Mucosa of descending colon (tissue), 3 donors: ENCODE measurements around the gene CPA5. TPM values are rescaled to one million over a fixed set of nuclear protein-coding genes. Genes with fewer than 3 reads are reported as not detected.

Experiments
- ATAC-seq: fragments of 200-7000 bp; cut with Tn5 transposase; one replicate; pipeline ENCODE4 v1.9.1; 2020; ENCODE audit warnings: mild to moderate bottlenecking, moderate library complexity
- DNase-seq, 3 donors: peaks; one replicate each; pipeline ENCODE4 v3.0.0-alpha.2; 2020
- H3K36me3 ChIP-seq: fragments of 200-600 bp; one replicate; pipeline ENCODE4 v1.8.0; 2021; ENCODE audit warnings: low read depth, mild to moderate bottlenecking
- H3K4me1 ChIP-seq: fragments of 200-600 bp; one replicate; pipeline ENCODE4 v1.8.0; 2021; ENCODE audit warnings: low read depth, mild to moderate bottlenecking
- H3K4me3 ChIP-seq: fragments of 200-600 bp; one replicate; pipeline ENCODE4 v1.8.0; 2021; ENCODE audit warnings: mild to moderate bottlenecking
- H3K9me3 ChIP-seq: fragments of 200-600 bp; one replicate; pipeline ENCODE4 v1.8.0; 2021; ENCODE audit warnings: mild to moderate bottlenecking
- intact Hi-C, 2 donors: fragments of 100-400 bp; cut with DNase I in 1 of 2; cut with micrococcal nuclease in 1 of 2; formaldehyde crosslinking; loops; one replicate each; pipeline versions ENCODE4 v1.11.0 to v1.11.1; 2022; cut with DNase I, micrococcal nuclease
- total RNA-seq, 3 donors: library from RNA; stranded (reverse); fragmentation: NEBNext Ultra II Directional in 2 of 3; extraction: Animal tissue kit (Norgen Biotek cat#: 25700) in 2 of 3; gene quantifications; one replicate each; pipeline versions ENCODE4 v1.2.1 to v1.2.4, GENCODE V29; 2021 to 2023
- TF ChIP-seq, protein P1 (sequence below): fragments of 200-600 bp; IDR thresholded peaks from one replicate; pipeline ENCODE4 v1.8.0; 2022; ENCODE audit warnings: antibody characterized with exemption, mild to moderate bottlenecking
- donor health status: DM: no; HTN: no; CAD: no; lungs with moderate emphysema.
- donor health status: DM: no; HTN: no; CAD: no.
- donor health status: DM: no; HTN: yes; CAD: no.

CPA5 gene
- total RNA-seq, 3 donors from 2014 or later = not detected

DNA sequence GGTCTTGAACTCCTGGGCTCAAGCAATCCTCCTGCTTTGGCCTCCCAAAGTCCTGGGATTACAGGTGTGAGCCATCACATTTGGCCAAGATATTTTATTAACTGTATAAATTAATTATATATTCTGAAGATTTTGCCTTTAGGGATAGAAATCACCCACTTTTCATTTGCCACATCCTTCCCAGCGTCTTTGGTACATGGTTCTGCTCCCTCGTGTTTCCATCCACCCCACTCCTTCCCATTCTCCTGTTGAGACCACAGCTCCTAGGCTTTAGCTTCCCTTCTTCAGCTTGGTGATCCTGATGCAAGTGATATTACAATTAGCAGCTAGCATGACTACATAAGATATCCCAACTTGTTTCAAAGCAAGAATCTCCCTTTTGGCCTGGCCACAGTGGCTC, 44.1 kb downstream of the CPA5 start:
- Histone ChIP-seq H3K4me1 (no peaks in the 10 kb centered on the region), H3K9me3 (no peaks in the 10 kb centered on the region), H3K36me3 (no peaks in the 10 kb centered on the region), H3K4me3 (no peak overlapping the region)
- intact Hi-C loops = no loop called here
- TF ChIP-seq, protein P1, sequence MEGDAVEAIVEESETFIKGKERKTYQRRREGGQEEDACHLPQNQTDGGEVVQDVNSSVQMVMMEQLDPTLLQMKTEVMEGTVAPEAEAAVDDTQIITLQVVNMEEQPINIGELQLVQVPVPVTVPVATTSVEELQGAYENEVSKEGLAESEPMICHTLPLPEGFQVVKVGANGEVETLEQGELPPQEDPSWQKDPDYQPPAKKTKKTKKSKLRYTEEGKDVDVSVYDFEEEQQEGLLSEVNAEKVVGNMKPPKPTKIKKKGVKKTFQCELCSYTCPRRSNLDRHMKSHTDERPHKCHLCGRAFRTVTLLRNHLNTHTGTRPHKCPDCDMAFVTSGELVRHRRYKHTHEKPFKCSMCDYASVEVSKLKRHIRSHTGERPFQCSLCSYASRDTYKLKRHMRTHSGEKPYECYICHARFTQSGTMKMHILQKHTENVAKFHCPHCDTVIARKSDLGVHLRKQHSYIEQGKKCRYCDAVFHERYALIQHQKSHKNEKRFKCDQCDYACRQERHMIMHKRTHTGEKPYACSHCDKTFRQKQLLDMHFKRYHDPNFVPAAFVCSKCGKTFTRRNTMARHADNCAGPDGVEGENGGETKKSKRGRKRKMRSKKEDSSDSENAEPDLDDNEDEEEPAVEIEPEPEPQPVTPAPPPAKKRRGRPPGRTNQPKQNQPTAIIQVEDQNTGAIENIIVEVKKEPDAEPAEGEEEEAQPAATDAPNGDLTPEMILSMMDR = no peak
- DNase-seq (no peak), ATAC-seq (no peak)

DNA sequence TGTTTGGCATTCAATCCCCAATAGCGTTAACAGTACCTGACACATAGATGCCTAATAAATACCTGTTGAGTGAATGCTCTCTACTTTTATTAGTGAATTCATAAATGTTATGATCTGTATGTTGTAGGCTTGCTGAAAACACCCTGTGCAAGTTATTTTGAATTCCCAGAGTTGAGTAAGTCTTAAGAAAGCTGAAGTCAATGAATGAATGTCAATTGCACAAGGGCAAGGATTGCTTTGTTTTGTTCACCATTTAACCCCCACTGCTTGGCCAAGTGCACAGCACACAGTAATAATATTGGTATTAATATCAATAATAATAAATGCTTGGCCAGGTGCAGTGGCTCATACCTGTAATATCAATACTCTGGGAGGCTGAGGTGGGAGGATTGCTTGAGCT, 45.9 kb downstream of the CPA5 start:
- Histone ChIP-seq H3K4me1 (no peaks in the 10 kb centered on the region), H3K36me3 (no peaks in the 10 kb centered on the region), H3K4me3 (no peak overlapping the region), H3K9me3 (no peaks in the 10 kb centered on the region)
- ATAC-seq (no peak), DNase-seq (no peak)
- TF ChIP-seq, protein P1 = no peak
- intact Hi-C loops = no loop called here

DNA sequence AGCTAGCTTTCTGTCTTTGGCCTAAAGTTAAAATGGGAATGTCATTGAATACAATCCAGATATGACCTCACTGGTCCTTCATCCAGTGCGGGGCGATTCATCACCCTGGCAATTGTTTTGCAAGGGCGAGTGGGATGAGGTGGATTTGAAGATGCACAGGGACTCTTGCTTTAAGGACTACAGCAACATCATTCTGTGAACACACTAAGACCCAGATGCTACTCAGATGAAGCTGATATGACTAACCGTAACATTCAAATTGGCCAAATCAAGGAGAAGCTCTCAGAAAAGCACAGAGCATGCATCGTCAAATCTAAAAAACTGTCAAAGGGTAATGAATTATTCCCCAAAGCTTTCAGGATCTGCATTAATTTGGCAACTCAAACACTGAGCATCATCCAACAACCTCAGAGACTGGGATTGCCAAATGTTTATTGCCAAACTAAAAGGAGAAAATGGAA, 48.5 kb downstream of the CPA5 start:
- TF ChIP-seq, protein P1 = no peak
- Histone ChIP-seq H3K4me1 (no peaks in the 10 kb centered on the region), H3K36me3 (no peaks in the 10 kb centered on the region), H3K4me3 (no peak overlapping the region), H3K9me3 (no peaks in the 10 kb centered on the region)
- DNase-seq (no peak), ATAC-seq (no peak)
- intact Hi-C loops = no loop called here

DNA sequence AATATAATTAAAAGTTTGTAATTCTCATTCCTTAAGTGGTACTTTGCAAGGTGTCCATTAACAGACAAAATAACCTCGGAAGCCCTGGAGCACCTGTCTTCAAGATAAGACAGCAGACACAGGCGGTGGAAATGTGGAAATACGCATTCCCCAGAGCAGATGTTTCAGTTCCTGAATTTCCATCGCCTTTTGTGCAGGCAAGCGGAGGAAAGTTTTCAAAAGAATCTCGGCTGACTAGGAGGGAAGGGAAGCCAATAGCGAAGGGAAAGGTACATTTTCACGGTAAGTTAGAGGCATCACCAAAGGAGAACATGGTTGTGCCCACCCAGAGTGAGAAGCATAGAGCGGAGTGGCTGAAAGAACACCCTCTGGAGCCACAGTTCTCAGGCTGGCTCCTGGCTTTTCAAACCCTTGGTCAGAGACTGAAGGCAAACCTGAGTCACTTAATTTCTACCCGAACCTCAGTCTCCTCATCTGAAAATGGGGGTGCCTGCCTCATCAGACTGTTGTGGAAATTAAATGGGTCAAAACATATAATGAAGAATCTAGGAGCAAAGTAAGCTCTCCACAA, 49.3 kb downstream of the CPA5 start:
- Histone ChIP-seq H3K36me3 (no peaks in the 10 kb centered on the region), H3K4me1 (no peaks in the 10 kb centered on the region), H3K9me3 (no peaks in the 10 kb centered on the region), H3K4me3 (no peak overlapping the region)
- intact Hi-C loops = no loop called here
- no peak for DNase-seq
- no peak for ATAC-seq
- TF ChIP-seq, protein P1 = no peak

DNA sequence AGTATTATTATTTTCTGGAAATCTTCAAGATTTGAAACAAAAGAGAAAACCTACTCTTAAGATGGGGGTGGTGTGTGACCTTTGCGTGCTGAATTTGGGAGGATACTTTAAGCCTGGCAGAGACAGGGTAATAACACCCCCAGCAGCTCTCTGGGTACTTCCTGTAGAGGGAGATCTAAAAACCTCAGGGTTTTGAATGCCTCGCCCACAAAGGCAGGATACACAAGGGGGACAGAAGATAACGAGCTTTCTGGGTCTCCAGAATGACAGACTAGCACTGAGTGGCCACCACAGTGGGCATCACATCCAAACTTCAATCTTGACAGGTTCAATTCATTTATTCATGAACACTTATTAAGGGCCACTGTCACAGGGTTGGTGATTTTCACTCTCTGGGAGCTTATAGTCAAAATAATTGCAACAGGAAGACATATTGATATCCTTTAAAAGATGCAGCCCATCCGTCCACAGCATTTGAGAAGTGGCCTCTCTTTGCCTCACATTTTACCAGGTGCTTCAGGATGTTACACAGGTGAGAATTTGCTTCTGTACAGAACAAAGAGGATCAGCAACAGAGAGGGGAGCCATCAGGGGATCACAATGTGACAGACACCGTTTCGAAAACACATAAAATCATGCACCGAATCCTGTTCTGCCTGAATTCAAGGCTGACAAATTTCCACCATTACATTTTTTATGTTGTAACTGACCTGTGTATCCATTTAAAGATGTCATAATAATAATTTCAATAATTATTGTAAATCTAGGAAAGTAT, 50.0 kb downstream of the CPA5 start:
- intact Hi-C loops = no loop called here
- ATAC-seq (no peak), DNase-seq (no peak)
- TF ChIP-seq, protein P1 = no peak
- Histone ChIP-seq H3K9me3 (no peaks in the 10 kb centered on the region), H3K4me3 (no peak overlapping the region), H3K4me1 (no peaks in the 10 kb centered on the region), H3K36me3 (no peaks in the 10 kb centered on the region)
